Naive thymus-derived CD8-positive, alpha-beta T cell (primary cell): Measurements from ENCODE around the gene LDLRAD4. TPM values are rescaled to one million over a fixed set of nuclear protein-coding genes. Genes with fewer than 3 reads are reported as not detected.
"Not testable (repeated sequence)": the region's sequence is repeated elsewhere in the genome, so short reads cannot be mapped to it uniquely, and the experiment has no call there.

Source experiments
- ATAC-seq, 2 donors: fragments of 150-1000 bp; cut with Tn5 transposase in 1 of 2; sonication (Bioruptor Pico), chemical (Tn5 transposase) in 1 of 2; 1 replicate in 1 of 2; 2 replicates in 1 of 2; pipeline ENCODE4 v1.10.0; 2021; ENCODE audit warnings: mild to moderate bottlenecking in 2 of 2, moderate library complexity in 2 of 2
- POLR2A ChIA-PET: fragments of 350-600 bp; sonication (Branson Sonifier 250); formaldehyde crosslinking; loops from one replicate; lab custom pipeline; 2021; ENCODE audit warnings: antibody characterized with exemption; lab: Charles Lee
- DNase-seq, 10 donors: peaks; one replicate each; pipeline versions ENCODE4 v3.0.0 to v3.0.0-alpha.2; 2020 to 2022
- H3K27ac Mint-ChIP-seq, 10 donors: one replicate each; pipeline ENCODE4 v1.8.0; 2020 to 2022; ENCODE audit warnings: mild to moderate bottlenecking in 10 of 10, mixed read lengths in 10 of 10, moderate library complexity in 4 of 10, inconsistent platforms in 1 of 10
- H3K27me3 Mint-ChIP-seq, 5 donors: one replicate each; pipeline ENCODE4 v1.8.0; 2021 to 2022; ENCODE audit warnings: mixed read lengths in 5 of 5
- H3K36me3 Mint-ChIP-seq, 3 donors: one replicate each; pipeline ENCODE4 v1.8.0; 2020 to 2022; ENCODE audit warnings: mixed read lengths in 3 of 3, mild to moderate bottlenecking in 2 of 3, inconsistent platforms in 1 of 3
- H3K4me1 Mint-ChIP-seq, 4 donors: one replicate each; pipeline ENCODE4 v1.8.0; 2021 to 2022; ENCODE audit warnings: mixed read lengths in 4 of 4
- H3K4me3 Mint-ChIP-seq, 10 donors: one replicate each; pipeline ENCODE4 v1.8.0; 2020 to 2022; ENCODE audit warnings: mild to moderate bottlenecking in 10 of 10, mixed read lengths in 10 of 10, moderate library complexity in 6 of 10, inconsistent platforms in 1 of 10
- H3K9me3 Mint-ChIP-seq, 9 donors: one replicate each; pipeline ENCODE4 v1.8.0; 2020 to 2022; ENCODE audit warnings: mixed read lengths in 9 of 9, mild to moderate bottlenecking in 3 of 9, inconsistent platforms in 1 of 9, moderate library complexity in 1 of 9
- polyA plus RNA-seq, 3 donors: library from polyadenylated mRNA; unstranded; fragments of 300-500 nt; fragmentation: Illumina TruSeq; gene quantifications; one replicate each; pipeline ENCODE4 v1.2.3, GENCODE V29; 2021
- total RNA-seq, 8 experiments: library from RNA in 2 of 8; stranded (reverse) in 2 of 8; gene quantifications; one replicate each; pipeline ENCODE4 v1.2.3 and lab custom pipeline; 2021 to 2026

Gene LDLRAD4
- total and polyA plus RNA-seq, 5 experiments from 2014 or later: 11.4 to 56.8 (median 17.6) TPM

DNA sequence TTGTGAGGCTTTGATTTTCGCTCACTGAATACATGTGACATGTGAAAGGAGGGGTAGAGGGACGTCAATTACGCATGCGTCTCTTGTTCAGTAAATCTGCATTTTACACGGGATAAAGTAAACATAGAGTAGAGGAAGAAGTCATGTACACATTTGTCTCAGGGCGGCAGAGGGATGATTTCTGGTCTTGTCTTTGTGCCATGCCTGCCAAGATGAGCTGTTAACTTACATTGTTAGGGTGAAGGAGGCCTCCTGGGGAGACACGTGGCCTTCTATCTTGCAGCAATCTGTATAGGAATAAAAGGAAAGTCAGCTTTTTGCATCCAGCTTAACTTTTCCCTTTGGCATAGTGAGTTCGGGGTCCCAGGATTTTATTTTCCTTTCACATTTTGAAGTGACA, 106.3 kb downstream of the LDLRAD4 start:
- ATAC-seq: no peak
- peak overlapping the region in 2 of 10 donors; percentile 5 to 14 for H3K4me3 Mint-ChIP-seq
- POLR2A ChIA-PET: no interaction called here
- peaks cover 0 to 7% (median 5%) of the 10 kb centered on the region in 3 donors for H3K36me3 Mint-ChIP-seq
- H3K4me1 Mint-ChIP-seq: peaks cover 0 to 10% (median 4%) of the 10 kb centered on the region in 4 donors
- peaks cover 0 to 8% (median 0%) of the 10 kb centered on the region in 9 donors for H3K9me3 Mint-ChIP-seq
- peak overlapping the region in 7 of 10 donors; percentile 6 to 80 (median 56) for H3K27ac Mint-ChIP-seq
- DNase-seq: no peak
- no peaks in the 10 kb centered on the region for H3K27me3 Mint-ChIP-seq

DNA sequence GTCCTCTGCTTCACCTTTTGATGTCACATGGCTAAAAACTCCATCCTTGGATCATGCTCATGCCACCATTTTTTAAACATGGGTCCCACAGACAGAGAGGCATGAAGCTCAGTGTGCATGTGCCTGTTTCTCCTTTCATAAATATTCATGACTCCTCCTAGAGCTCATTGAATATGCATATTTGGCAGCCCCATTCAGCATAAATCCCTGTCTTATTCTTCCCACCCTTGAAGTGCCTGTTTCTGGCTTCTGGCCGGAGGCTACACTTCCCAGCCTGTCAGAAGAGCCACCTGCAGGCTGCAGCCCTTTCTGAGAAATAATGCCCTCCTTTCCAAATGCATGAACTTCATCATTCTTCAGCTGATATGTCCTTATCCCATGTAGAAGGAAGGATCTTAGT, 109.7 kb downstream of the LDLRAD4 start:
- ATAC-seq (no peak), DNase-seq (no peak)
- Mint-ChIP-seq H3K4me1 (peaks cover 7 to 27% (median 15%) of the 10 kb centered on the region in 4 donors), H3K9me3 (peaks cover 0 to 8% (median 0%) of the 10 kb centered on the region in 9 donors), H3K36me3 (peaks cover 0 to 7% (median 6%) of the 10 kb centered on the region in 3 donors), H3K27ac (peak overlapping the region in 1 of 10 donors; percentile 17), H3K4me3 (no peak overlapping the region), H3K27me3 (no peaks in the 10 kb centered on the region)
- POLR2A ChIA-PET: no interaction called here

DNA sequence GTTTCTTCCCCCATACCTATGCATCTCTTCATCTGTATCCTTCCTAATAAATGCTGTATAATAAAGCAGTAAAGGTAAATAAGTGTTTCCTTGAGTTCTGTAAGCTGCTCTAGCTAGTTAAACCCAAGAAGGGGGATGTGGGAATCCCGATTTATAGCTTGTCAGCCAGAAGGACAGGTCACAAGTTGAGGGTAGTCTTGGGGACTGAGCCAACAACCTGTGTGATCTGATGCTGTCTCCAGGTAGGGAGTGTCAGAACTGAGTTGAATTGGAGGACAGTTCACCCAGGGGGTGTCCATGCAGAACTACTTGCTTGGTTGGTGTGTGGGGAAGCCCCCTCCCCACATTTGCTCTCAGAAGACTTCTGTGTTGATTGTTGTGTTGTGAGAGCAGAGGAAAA, 112.4 kb downstream of the LDLRAD4 start:
- POLR2A ChIA-PET: no interaction called here
- Mint-ChIP-seq H3K27me3 (no peaks in the 10 kb centered on the region), H3K36me3 (peaks cover 5 to 21% (median 7%) of the 10 kb centered on the region in 3 donors), H3K4me1 (peaks cover 10 to 27% (median 17%) of the 10 kb centered on the region in 4 donors), H3K9me3 (peaks cover 0 to 8% (median 5%) of the 10 kb centered on the region in 9 donors), H3K27ac (peak overlapping the region in 2 of 10 donors; percentile 21 to 44), H3K4me3 (peak overlapping the region in 1 of 10 donors; percentile 3)
- no peak for DNase-seq
- no peak for ATAC-seq

DNA sequence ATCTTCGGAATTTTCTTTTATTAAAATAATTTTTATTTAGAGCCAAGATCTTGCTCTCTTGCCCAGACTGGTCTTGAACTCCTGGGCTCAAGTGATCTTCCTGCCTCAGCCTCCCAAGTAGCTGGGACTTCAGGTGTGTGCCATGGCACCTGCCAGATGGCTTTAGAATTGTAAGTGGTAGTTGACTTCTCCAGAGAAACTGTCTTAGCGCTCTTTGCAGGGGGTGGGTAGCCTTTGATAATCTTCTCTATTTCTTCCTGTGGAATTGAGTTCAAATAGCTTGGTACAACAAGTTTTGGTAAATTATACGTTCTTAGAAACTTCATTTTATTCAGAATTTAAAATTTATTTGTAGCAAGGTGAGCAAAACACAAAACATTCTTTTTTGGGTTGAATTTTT, 113.3 kb downstream of the LDLRAD4 start:
- DNase-seq (no peak), ATAC-seq (no peak)
- Mint-ChIP-seq H3K36me3 (peaks cover 5 to 21% (median 7%) of the 10 kb centered on the region in 3 donors), H3K9me3 (peaks cover 0 to 8% (median 5%) of the 10 kb centered on the region in 9 donors), H3K27me3 (no peaks in the 10 kb centered on the region), H3K4me3 (no peak overlapping the region), H3K27ac (peak overlapping the region in 2 of 10 donors; percentile 47 to 65), H3K4me1 (peaks cover 11 to 33% (median 22%) of the 10 kb centered on the region in 4 donors)
- POLR2A ChIA-PET: no interaction called here

DNA sequence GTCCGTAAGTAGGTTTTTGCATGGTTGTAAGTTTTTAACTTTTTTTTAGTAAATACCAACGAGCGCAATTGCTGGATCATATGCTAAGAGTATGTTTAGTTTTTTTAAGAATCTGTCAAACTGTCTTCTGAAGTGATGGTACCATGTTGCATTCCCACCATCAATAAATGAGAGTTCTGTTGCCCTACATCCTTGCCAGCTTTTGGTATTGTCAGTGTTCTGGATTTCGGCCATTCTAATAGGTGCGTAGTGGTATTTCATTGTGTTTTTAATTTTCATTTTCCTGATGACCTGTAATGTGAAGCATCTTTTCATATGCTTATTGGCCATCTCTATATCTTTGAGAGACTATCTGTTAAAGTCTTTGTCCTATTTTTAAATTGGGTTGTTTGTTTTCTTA, 114.3 kb downstream of the LDLRAD4 start:
- no peaks in the 10 kb centered on the region for H3K27me3 Mint-ChIP-seq
- POLR2A ChIA-PET: no interaction called here
- H3K4me3 Mint-ChIP-seq: no peak overlapping the region
- ATAC-seq (no peak), DNase-seq (no peak)
- H3K36me3 Mint-ChIP-seq: peaks cover 4 to 21% (median 5%) of the 10 kb centered on the region in 3 donors
- H3K9me3 Mint-ChIP-seq: peaks cover 0 to 8% (median 4%) of the 10 kb centered on the region in 9 donors
- peaks cover 11 to 33% (median 22%) of the 10 kb centered on the region in 4 donors for H3K4me1 Mint-ChIP-seq
- no peak overlapping the region for H3K27ac Mint-ChIP-seq

DNA sequence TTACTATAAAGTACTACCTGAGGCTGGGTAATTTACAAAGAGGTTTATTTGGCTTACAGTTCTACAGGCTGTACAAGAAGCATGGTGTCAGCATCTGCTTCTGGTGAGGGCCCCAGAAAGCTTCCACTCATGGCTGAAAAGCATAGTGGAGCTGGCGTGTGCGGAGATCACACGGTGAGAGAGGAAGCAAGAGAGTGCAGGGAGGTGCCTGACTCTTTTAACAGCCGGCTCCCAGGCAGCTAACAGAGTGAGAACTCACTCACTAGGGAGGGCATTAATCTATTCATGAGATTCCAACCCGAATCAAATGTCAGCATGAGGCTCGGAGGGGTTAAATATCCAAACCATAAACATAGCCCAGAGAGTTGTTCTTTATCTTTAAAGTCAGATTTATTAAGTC, 117.3 kb downstream of the LDLRAD4 start:
- Mint-ChIP-seq H3K4me1 (peaks cover 11 to 41% (median 27%) of the 10 kb centered on the region in 4 donors), H3K4me3 (peak overlapping the region in 5 of 10 donors; percentile 0 to 47 (median 30)), H3K36me3 (peaks cover 0 to 20% (median 5%) of the 10 kb centered on the region in 3 donors), H3K9me3 (peaks cover 0 to 8% (median 4%) of the 10 kb centered on the region in 9 donors), H3K27me3 (no peaks in the 10 kb centered on the region), H3K27ac (peak overlapping the region in 6 of 10 donors; percentile 11 to 88 (median 62))
- ATAC-seq: peak in 1 of 2 donors; percentile 70
- POLR2A ChIA-PET: no interaction called here
- DNase-seq: no peak

DNA sequence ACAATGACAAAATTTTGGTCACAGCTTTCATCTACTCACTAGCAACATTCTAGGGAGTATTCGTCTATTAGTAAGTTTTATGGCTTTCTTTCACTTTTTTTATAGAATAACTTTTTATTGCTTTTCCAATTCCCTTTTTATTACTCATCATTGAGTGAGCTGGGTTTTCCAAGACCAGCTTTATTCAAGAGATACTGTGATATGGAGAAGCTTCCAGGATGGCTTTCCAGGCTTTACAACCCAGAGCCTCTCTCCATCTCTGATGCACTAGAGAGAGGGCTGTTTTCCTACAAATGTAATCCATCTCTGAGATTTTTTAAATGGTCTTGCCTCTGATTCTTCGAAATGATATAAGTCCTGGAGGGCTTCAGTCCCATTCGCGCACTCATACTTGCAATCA, 118.3 kb downstream of the LDLRAD4 start:
- POLR2A ChIA-PET: no interaction called here
- H3K27ac Mint-ChIP-seq: peak overlapping the region in 3 of 10 donors; percentile 15 to 88 (median 37)
- no peak for DNase-seq

DNA sequence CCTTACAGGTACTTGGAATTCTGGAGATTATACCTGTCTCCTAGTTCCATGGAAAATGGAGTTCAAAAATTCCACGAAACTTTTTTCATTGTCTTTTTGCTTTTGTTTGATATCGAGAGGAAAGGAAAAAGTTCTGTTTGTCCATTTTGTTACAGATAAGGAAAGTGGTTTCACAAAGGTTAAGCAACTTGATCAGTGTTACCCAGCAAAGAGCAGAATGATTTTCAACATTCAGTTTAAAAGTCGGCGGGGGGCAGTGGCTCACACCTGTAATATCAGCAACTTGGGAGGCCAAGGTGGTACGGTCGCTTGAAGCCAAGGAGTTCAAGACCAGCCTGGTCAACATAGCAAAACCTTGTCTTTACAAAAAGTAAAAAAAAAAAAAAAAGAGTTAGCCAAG, 118.8 kb downstream of the LDLRAD4 start:
- Mint-ChIP-seq H3K36me3 (peaks cover 0 to 29% (median 5%) of the 10 kb centered on the region in 3 donors), H3K27me3 (no peaks in the 10 kb centered on the region), H3K4me3 (no peak overlapping the region), H3K9me3 (peaks cover 0 to 10% (median 8%) of the 10 kb centered on the region in 9 donors), H3K27ac (no peak overlapping the region), H3K4me1 (peaks cover 6 to 29% (median 19%) of the 10 kb centered on the region in 4 donors)
- no peak for DNase-seq
- POLR2A ChIA-PET: interaction anchor here (0.6 kb wide), 1 partner anchor 130 kb away, joined by 5 read pairs; no protein-coding TSS in a partner anchor
- no peak for ATAC-seq

More for the DNA sequence above, 118.3 kb downstream of the LDLRAD4 start:
- peaks cover 8 to 34% (median 23%) of the 10 kb centered on the region in 4 donors for H3K4me1 Mint-ChIP-seq
- no peak for ATAC-seq
- peaks cover 0 to 9% (median 7%) of the 10 kb centered on the region in 9 donors for H3K9me3 Mint-ChIP-seq
- H3K36me3 Mint-ChIP-seq: peaks cover 0 to 26% (median 5%) of the 10 kb centered on the region in 3 donors
- H3K4me3 Mint-ChIP-seq: peak overlapping the region in 2 of 10 donors; percentile 3 to 37
- H3K27me3 Mint-ChIP-seq: no peaks in the 10 kb centered on the region

DNA sequence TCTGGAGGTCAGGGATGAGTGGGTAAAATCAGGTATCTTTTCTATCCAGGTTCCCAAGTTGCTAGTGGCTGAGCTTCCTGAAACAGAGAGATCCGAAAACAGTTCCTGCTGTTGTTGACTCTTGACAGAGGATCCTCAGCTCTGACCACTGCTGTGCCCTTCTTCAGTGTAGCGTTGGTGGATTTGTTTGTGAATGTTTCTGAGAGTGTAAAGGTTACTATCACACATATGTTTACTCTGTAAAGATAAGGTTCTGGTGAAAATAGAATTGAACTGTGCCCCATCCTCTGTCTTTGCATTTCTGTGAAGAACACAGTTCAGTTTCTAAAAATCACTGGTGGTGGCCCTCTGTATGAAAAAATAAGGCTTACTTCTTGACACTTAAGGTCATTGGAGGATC, 119.8 kb downstream of the LDLRAD4 start:
- POLR2A ChIA-PET: no interaction called here
- peaks cover 0 to 11% (median 6%) of the 10 kb centered on the region in 9 donors for H3K9me3 Mint-ChIP-seq
- no peak overlapping the region for H3K4me3 Mint-ChIP-seq
- peaks cover 0 to 29% (median 5%) of the 10 kb centered on the region in 3 donors for H3K36me3 Mint-ChIP-seq
- ATAC-seq: no peak
- peak overlapping the region in 2 of 10 donors; percentile 45 to 53 for H3K27ac Mint-ChIP-seq
- no peak for DNase-seq
- H3K27me3 Mint-ChIP-seq: no peaks in the 10 kb centered on the region
- H3K4me1 Mint-ChIP-seq: peaks cover 6 to 25% (median 16%) of the 10 kb centered on the region in 4 donors

DNA sequence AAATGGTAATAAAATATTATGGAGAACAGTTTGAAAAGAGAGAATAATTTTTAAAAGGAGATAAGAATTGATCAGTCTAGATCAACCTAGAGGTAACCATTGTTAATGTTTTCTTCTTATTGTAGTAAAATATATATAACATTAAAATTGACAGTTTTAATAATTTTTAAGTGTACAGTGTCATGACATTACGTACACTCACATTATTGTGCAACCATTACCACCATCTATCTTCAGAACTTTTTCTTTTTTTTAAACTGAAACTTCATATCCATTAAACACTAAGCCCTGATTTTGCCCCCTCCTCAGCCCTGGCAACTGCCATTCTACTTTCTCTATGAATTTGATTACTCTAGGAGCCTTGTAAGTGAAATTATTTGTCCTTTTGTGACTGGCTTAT, 121.1 kb downstream of the LDLRAD4 start:
- no peak for DNase-seq
- H3K9me3 Mint-ChIP-seq: peaks cover 0 to 13% (median 3%) of the 10 kb centered on the region in 9 donors
- no peak overlapping the region for H3K4me3 Mint-ChIP-seq
- no peak for ATAC-seq
- H3K36me3 Mint-ChIP-seq: peaks cover 0 to 20% (median 5%) of the 10 kb centered on the region in 3 donors
- no peaks in the 10 kb centered on the region for H3K27me3 Mint-ChIP-seq
- POLR2A ChIA-PET: no interaction called here
- peaks cover 6 to 24% (median 16%) of the 10 kb centered on the region in 4 donors for H3K4me1 Mint-ChIP-seq
- H3K27ac Mint-ChIP-seq: no peak overlapping the region

DNA sequence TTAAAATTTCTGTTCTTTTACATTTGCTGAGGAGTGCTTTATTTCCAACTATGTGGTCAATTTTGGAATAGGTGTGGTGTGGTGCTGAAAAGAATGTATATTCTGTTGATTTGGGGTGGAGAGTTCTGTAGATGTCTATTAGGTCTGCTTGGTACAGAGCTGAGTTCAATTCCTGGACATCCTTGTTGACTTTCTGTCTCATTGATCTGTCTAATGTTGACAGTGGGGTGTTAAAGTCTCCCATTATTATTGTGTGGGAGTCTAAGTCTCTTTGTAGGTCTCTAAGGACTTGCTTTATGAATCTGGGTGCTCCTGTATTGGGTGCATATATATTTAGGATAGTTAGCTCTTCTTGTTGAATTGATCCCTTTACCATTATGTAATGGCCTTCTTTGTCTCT, 127.9 kb downstream of the LDLRAD4 start:
- H3K4me3 Mint-ChIP-seq, POLR2A ChIA-PET, ATAC-seq, H3K27me3 Mint-ChIP-seq, DNase-seq: not testable (repeated sequence)
- peaks cover 0 to 17% (median 5%) of the 10 kb centered on the region in 3 donors for H3K36me3 Mint-ChIP-seq
- H3K4me1 Mint-ChIP-seq: peaks cover 2 to 13% (median 9%) of the 10 kb centered on the region in 4 donors
- H3K27ac Mint-ChIP-seq: peak overlapping the region in 2 of 10 donors; percentile 1 to 9
- peaks cover 0 to 30% (median 8%) of the 10 kb centered on the region in 9 donors for H3K9me3 Mint-ChIP-seq

DNA sequence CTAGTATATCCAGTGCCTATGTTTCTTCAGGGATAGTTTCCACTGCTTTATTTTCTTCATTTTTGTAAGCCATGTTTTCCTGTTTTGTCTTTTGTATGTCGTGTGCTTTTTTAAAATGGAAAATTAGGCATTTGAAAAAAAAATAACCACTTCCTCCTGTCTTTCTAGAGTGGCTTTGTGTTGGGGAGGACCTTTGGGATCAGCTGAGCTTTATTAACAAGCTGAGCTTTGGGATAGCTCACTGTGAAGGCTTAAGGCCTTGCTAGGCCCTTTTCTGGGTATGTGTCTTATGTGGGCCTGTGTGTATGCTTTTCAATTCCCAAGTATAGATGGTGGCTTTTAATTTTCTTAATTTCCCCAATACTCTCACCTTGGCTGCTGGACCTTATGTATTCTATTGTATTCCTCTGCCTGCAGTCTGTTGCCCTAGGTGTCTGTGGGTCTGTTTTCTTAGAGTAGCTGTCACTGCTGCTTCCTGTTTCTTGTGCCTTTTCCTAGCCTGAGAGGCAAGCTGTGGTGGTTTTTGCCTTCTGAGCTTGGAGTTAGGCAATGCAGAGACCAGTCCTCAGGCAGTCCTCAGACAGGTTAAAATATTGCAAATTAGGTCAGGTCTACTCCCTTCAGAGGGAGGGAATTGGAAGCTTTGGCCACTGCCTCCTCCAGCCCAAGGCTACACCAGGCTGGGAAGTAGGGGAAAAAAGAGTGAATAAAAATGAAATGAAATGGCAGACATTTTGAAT, 134.7 kb downstream of the LDLRAD4 start:
- peak in 1 of 10 donors; percentile 42 for DNase-seq
- ATAC-seq: peak; percentile 79 to 88
- Mint-ChIP-seq H3K27me3 (peaks cover 0 to 2% (median 0%) of the 10 kb centered on the region in 5 donors), H3K36me3 (peaks cover 0 to 7% (median 5%) of the 10 kb centered on the region in 3 donors), H3K4me3 (peak overlapping the region in 8 of 10 donors; percentile 24 to 79 (median 50)), H3K27ac (peak overlapping the region; percentile 76 to 94 (median 90)), H3K9me3 (peaks cover 0 to 17% (median 6%) of the 10 kb centered on the region in 9 donors), H3K4me1 (peaks cover 18 to 30% (median 20%) of the 10 kb centered on the region in 4 donors)
- POLR2A ChIA-PET: interaction anchor here (0.8 to 1.2 kb wide), 3 partner anchors 21 to 28 kb away, joined by 3 to 4 read pairs (median 4); no protein-coding TSS in a partner anchor
